B cell (primary cell): ENCODE results near the gene PALLD. TPM values are rescaled to one million over a fixed set of nuclear protein-coding genes. Genes with fewer than 3 reads are reported as not detected.

ENCODE experiments used
- ATAC-seq: fragments of 200-7000 bp; cut with Tn5 transposase; one replicate; pipeline ENCODE4 v1.10.0; 2021; ENCODE audit warnings: low read depth, mild to moderate bottlenecking, moderate number of reproducible peaks, moderate library complexity
- CTCF ChIA-PET: fragments of 350-600 bp; sonication (Branson Sonifier 250); formaldehyde crosslinking; loops from one replicate; lab custom pipeline; 2021; ENCODE audit warnings: antibody characterized with exemption, inconsistent platforms; lab: Charles Lee
- POLR2A ChIA-PET: fragments of 350-600 bp; sonication (Branson Sonifier 250); formaldehyde crosslinking; loops from one replicate; lab custom pipeline; 2021; ENCODE audit warnings: antibody characterized with exemption; lab: Charles Lee
- DNase-seq: peaks from one replicate; pipeline ENCODE4 v3.0.0; 2013
- H2AFZ ChIP-seq: 2 replicates; pipeline ENCODE4 v1.6.1; 2012; ENCODE audit warnings: mild to moderate bottlenecking, low read depth, low read length; ENCODE audit not compliant: insufficient read depth, poor library complexity, severe bottlenecking
- H3K27ac ChIP-seq, 2 donors: 1 replicate in 1 of 2; 2 replicates in 1 of 2; pipeline ENCODE4 v1.5.1; 2012 to 2013; ENCODE audit warnings: low read length in 2 of 2, mild to moderate bottlenecking in 2 of 2, moderate library complexity in 1 of 2
- H3K27me3 ChIP-seq, 4 experiments: fragments of 200-600 bp in 1 of 4; sonication (generic) in 1 of 4; replicated peaks in 1 of 4; 1 replicate in 2 of 4; 2 replicates in 2 of 4; pipeline versions ENCODE4 v1.6.1 to v1.7.0; 2013 to 2016; ENCODE audit warnings: low read length in 3 of 4, mild to moderate bottlenecking in 2 of 4, mixed read lengths in 1 of 4, moderate library complexity in 1 of 4; ENCODE audit not compliant: insufficient read depth in 4 of 4, control insufficient read depth in 3 of 4; ENCODE audit errors: control extremely low read depth in 1 of 4
- H3K36me3 ChIP-seq, 2 experiments: replicated peaks in 1 of 2; 1 replicate in 1 of 2; 2 replicates in 1 of 2; pipeline versions ENCODE4 v1.6.1 to v1.7.1; 2013; ENCODE audit warnings: low read length in 1 of 2; ENCODE audit not compliant: insufficient read depth in 2 of 2, control insufficient read depth in 1 of 2; ENCODE audit errors: control extremely low read depth in 1 of 2, extremely low read depth in 1 of 2
- H3K4me1 ChIP-seq, 2 donors: fragments of 200-600 bp in 1 of 2; sonication (generic) in 1 of 2; 1 replicate in 1 of 2; 2 replicates in 1 of 2; pipeline versions ENCODE4 v1.5.1 to v1.6.1; 2013 to 2017; ENCODE audit warnings: low read length in 2 of 2; ENCODE audit not compliant: control insufficient read depth in 2 of 2, insufficient read depth in 2 of 2
- H3K4me2 ChIP-seq: replicated peaks from 2 replicates; pipeline ENCODE3; 2012; ENCODE audit warnings: mild to moderate bottlenecking, low read depth, low read length; ENCODE audit not compliant: poor library complexity, severe bottlenecking
- H3K4me3 ChIP-seq, 5 experiments: fragments of 200-600 bp in 1 of 5; sonication (generic) in 1 of 5; 1 replicate in 3 of 5; 2 replicates in 2 of 5; pipeline versions ENCODE4 v1.5.1 to v1.7.0; 2011 to 2016; ENCODE audit warnings: low read length in 4 of 5, mild to moderate bottlenecking in 4 of 5, low read depth in 2 of 5, control low read depth in 1 of 5, moderate library complexity in 1 of 5; ENCODE audit not compliant: insufficient read depth in 1 of 5; ENCODE audit errors: control extremely low read depth in 1 of 5, extremely low read depth in 1 of 5
- H3K79me2 ChIP-seq: fragments of 200-600 bp; sonication (generic); one replicate; pipeline ENCODE4 v1.6.0; 2016; ENCODE audit warnings: low read length; ENCODE audit not compliant: control insufficient read depth, insufficient read depth
- H3K9ac ChIP-seq: fragments of 200-600 bp; sonication (generic); 2 replicates; pipeline ENCODE4 v1.6.1; 2017; ENCODE audit warnings: mild to moderate bottlenecking, low read length, moderate library complexity
- H3K9me3 ChIP-seq, 3 donors: one replicate each; pipeline versions ENCODE4 v1.6.1 to v1.7.1; 2013; ENCODE audit warnings: low read length in 2 of 3; ENCODE audit not compliant: control insufficient read depth in 2 of 3, insufficient read depth in 1 of 3; ENCODE audit errors: control extremely low read depth in 1 of 3
- H4K20me1 ChIP-seq: 2 replicates; pipeline ENCODE4 v1.6.0; 2012; ENCODE audit warnings: mild to moderate bottlenecking, low read length; ENCODE audit not compliant: insufficient read depth, control insufficient read depth, poor library complexity, severe bottlenecking
- H3K27ac Mint-ChIP-seq: one replicate; pipeline ENCODE4 v1.8.0; 2021; ENCODE audit warnings: mixed read lengths
- H3K27me3 Mint-ChIP-seq: one replicate; pipeline ENCODE4 v1.8.0; 2021; ENCODE audit warnings: mixed read lengths
- H3K4me1 Mint-ChIP-seq: one replicate; pipeline ENCODE4 v1.8.0; 2021; ENCODE audit warnings: mixed read lengths
- H3K4me3 Mint-ChIP-seq: one replicate; pipeline ENCODE4 v1.8.0; 2021; ENCODE audit warnings: mixed read lengths
- H3K9me3 Mint-ChIP-seq: one replicate; pipeline ENCODE4 v1.8.0; 2022; ENCODE audit warnings: mixed read lengths; ENCODE audit not compliant: insufficient read depth
- CTCF ChIP-seq: fragments of 200-600 bp; IDR thresholded peaks from one replicate; pipeline ENCODE4 v1.8.0; 2022; ENCODE audit warnings: antibody characterized with exemption, mild to moderate bottlenecking
- EZH2 ChIP-seq: IDR thresholded peaks from 2 replicates; pipeline ENCODE4 v1.6.1; 2012; ENCODE audit warnings: borderline replicate concordance, low read depth, mild to moderate bottlenecking, moderate library complexity, low read length; ENCODE audit not compliant: insufficient read depth, poor library complexity, severe bottlenecking
- WGBS: methylation state at CpG from one replicate; pipeline ENCODE4 v1.1.5; 2013; ENCODE audit warnings: missing lambda C conversion rate; ENCODE audit not compliant: insufficient coverage; 5-methylcytosine and 5-hydroxymethylcytosine counted together
- intact Hi-C: fragments of 100-400 bp; cut with micrococcal nuclease; formaldehyde crosslinking; loops from one replicate; pipeline ENCODE4 v1.10.0; 2022
- polyA plus RNA-seq: library from polyadenylated mRNA; depleted of rRNA; stranded (reverse); fragments of >200 nt; gene quantifications from 2 replicates; pipeline ENCODE4 v1.2.3, GENCODE V29; 2012
- total RNA-seq, 2 donors: library from RNA; stranded (reverse); fragments of 120-200 nt in 1 of 2; gene quantifications; 1 replicate in 1 of 2; 2 replicates in 1 of 2; pipeline versions ENCODE4 v1.2.3 to v1.2.4, GENCODE V29; 2013 to 2022

The PALLD gene
- total and polyA plus RNA-seq, 2 donors (not counting 1 experiment from before 2014, with no cell fraction given): 0.63 to 0.71 TPM

GRCh38 chr4:168637872-168638756, 141.3 kb downstream of the PALLD start:
- DNase-seq (no peak), ATAC-seq (no peak)
- Histone ChIP-seq H4K20me1 (no peaks in the 10 kb centered on the region), H3K4me2 (no peak overlapping the region), H3K79me2 (no peaks in the 10 kb centered on the region), H3K9ac (no peak overlapping the region), H3K4me1 (no peaks in the 10 kb centered on the region), H3K27me3 (peaks cover 0 to 18% (median 8%) of the 10 kb centered on the region in 4 experiments), H3K9me3 (no peaks in the 10 kb centered on the region), H2AFZ (no peak overlapping the region), H3K36me3 (no peaks in the 10 kb centered on the region), H3K4me3 (no peak overlapping the region), H3K27ac (no peak overlapping the region)
- intact Hi-C loops: no loop called here
- Mint-ChIP-seq H3K4me3 (no peak overlapping the region), H3K9me3 (no peaks in the 10 kb centered on the region), H3K27me3 (peaks cover 40% of the 10 kb centered on the region), H3K4me1 (no peaks in the 10 kb centered on the region), H3K27ac (no peak overlapping the region)
- 92% methylated on average over 1 of the region's 5 CpGs for WGBS
- no peak for TF ChIP-seq EZH2
- no peak for TF ChIP-seq CTCF
- CTCF ChIA-PET: no interaction called here
- POLR2A ChIA-PET: no interaction called here

- DNase-seq: no peak
- H3K79me2 ChIP-seq: no peaks in the 10 kb centered on the region
- no peak overlapping the region for H3K27ac ChIP-seq
- no peak for ATAC-seq
- no peak overlapping the region for H3K4me3 Mint-ChIP-seq
- no peak overlapping the region for H3K27ac Mint-ChIP-seq
- H3K9ac ChIP-seq: no peak overlapping the region
- H3K9me3 Mint-ChIP-seq: no peaks in the 10 kb centered on the region
- H3K4me1 Mint-ChIP-seq: no peaks in the 10 kb centered on the region
- no peaks in the 10 kb centered on the region for H4K20me1 ChIP-seq
- no peaks in the 10 kb centered on the region for H3K36me3 ChIP-seq
- no peak for TF ChIP-seq CTCF
- no peak for TF ChIP-seq EZH2
- POLR2A ChIA-PET: no interaction called here
- CTCF ChIA-PET: no interaction called here
- 92% methylated on average over 4 of the region's 8 CpGs for WGBS
- no peak overlapping the region for H2AFZ ChIP-seq
- intact Hi-C loops: no loop called here
- peaks cover 32% of the 10 kb centered on the region for H3K27me3 Mint-ChIP-seq
- no peak overlapping the region for H3K4me2 ChIP-seq
- peaks cover 0 to 12% (median 3%) of the 10 kb centered on the region in 4 experiments for H3K27me3 ChIP-seq
- no peaks in the 10 kb centered on the region for H3K4me1 ChIP-seq
- no peak overlapping the region for H3K4me3 ChIP-seq
- no peaks in the 10 kb centered on the region for H3K9me3 ChIP-seq
Observed at GRCh38 chr4:168639914-168640313, 143.1 kb downstream of the PALLD start.
